HEK293 (cell line): ENCODE measurements around the gene PLCZ1.

ENCODE experiments used
- OVOL3 ChIP-seq: fragments of 450-650 bp; formaldehyde crosslinking; IDR thresholded peaks from 2 replicates; pipeline ENCODE4 v1.5.1; 2016; ENCODE audit warnings: missing biosample characterization, missing genetic modification characterization
- ZNF24 ChIP-seq: fragments of 450-650 bp; formaldehyde crosslinking; IDR thresholded peaks from 2 replicates; pipeline ENCODE4 v1.5.1; 2016; ENCODE audit warnings: missing biosample characterization, missing genetic modification characterization
- TF ChIP-seq, protein P1 (sequence below): fragments of 450-650 bp; formaldehyde crosslinking; IDR thresholded peaks from 2 replicates; pipeline ENCODE4 v1.5.1; 2016; ENCODE audit warnings: missing biosample characterization, missing genetic modification characterization
- TF ChIP-seq, protein P2 (sequence below): fragments of 450-650 bp; formaldehyde crosslinking; IDR thresholded peaks from 2 replicates; pipeline ENCODE4 v1.5.1; 2016; ENCODE audit warnings: missing biosample characterization, missing genetic modification characterization
- TF ChIP-seq, protein P3 (sequence below): fragments of 450-650 bp; formaldehyde crosslinking; IDR thresholded peaks from 2 replicates; pipeline ENCODE4 v1.5.1; 2016; ENCODE audit warnings: missing biosample characterization, missing genetic modification characterization
- TF ChIP-seq, protein P4 (sequence below): fragments of 450-650 bp; formaldehyde crosslinking; IDR thresholded peaks from 2 replicates; pipeline ENCODE4 v1.5.1; 2016; ENCODE audit warnings: missing biosample characterization, missing genetic modification characterization, low read depth
- TF ChIP-seq, protein P5 (sequence below): fragments of 450-650 bp; formaldehyde crosslinking; IDR thresholded peaks from 2 replicates; pipeline ENCODE4 v1.5.1; 2017; ENCODE audit warnings: missing biosample characterization, missing genetic modification characterization
- TF ChIP-seq, protein P6 (sequence below): fragments of 450-650 bp; formaldehyde crosslinking; IDR thresholded peaks from 2 replicates; pipeline ENCODE4 v1.5.1; 2016; ENCODE audit warnings: missing biosample characterization, missing genetic modification characterization

DNA sequence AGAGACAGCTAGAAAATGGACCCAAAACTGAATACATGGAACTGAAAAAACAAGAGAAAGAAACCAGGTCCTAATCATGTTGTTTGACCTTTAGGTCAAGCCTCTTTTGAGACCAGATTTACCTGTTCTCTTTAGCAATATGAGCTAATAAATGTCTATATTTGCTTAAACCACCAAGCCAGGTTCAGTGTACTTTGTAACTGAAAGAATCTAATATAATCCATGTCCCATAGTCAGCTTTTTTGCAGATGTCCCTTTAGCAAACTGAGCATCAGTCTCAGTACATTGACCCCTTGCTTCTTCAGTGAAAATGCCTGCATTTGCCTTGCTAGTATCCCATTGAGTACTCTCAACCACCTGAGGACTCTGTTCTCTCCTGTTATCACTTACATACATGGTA is 61.7 kb downstream of the PLCZ1 start:
- TF ChIP-seq ZNF24 (tag by site-specific recombination) (no peak), OVOL3 (no peak)
- TF ChIP-seq, protein P1, sequence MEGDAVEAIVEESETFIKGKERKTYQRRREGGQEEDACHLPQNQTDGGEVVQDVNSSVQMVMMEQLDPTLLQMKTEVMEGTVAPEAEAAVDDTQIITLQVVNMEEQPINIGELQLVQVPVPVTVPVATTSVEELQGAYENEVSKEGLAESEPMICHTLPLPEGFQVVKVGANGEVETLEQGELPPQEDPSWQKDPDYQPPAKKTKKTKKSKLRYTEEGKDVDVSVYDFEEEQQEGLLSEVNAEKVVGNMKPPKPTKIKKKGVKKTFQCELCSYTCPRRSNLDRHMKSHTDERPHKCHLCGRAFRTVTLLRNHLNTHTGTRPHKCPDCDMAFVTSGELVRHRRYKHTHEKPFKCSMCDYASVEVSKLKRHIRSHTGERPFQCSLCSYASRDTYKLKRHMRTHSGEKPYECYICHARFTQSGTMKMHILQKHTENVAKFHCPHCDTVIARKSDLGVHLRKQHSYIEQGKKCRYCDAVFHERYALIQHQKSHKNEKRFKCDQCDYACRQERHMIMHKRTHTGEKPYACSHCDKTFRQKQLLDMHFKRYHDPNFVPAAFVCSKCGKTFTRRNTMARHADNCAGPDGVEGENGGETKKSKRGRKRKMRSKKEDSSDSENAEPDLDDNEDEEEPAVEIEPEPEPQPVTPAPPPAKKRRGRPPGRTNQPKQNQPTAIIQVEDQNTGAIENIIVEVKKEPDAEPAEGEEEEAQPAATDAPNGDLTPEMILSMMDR (tag by site-specific recombination), result no peak
- TF ChIP-seq, protein P2, sequence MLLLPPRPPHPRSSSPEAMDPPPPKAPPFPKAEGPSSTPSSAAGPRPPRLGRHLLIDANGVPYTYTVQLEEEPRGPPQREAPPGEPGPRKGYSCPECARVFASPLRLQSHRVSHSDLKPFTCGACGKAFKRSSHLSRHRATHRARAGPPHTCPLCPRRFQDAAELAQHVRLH (tag by site-specific recombination), result no peak
- TF ChIP-seq, protein P3, sequence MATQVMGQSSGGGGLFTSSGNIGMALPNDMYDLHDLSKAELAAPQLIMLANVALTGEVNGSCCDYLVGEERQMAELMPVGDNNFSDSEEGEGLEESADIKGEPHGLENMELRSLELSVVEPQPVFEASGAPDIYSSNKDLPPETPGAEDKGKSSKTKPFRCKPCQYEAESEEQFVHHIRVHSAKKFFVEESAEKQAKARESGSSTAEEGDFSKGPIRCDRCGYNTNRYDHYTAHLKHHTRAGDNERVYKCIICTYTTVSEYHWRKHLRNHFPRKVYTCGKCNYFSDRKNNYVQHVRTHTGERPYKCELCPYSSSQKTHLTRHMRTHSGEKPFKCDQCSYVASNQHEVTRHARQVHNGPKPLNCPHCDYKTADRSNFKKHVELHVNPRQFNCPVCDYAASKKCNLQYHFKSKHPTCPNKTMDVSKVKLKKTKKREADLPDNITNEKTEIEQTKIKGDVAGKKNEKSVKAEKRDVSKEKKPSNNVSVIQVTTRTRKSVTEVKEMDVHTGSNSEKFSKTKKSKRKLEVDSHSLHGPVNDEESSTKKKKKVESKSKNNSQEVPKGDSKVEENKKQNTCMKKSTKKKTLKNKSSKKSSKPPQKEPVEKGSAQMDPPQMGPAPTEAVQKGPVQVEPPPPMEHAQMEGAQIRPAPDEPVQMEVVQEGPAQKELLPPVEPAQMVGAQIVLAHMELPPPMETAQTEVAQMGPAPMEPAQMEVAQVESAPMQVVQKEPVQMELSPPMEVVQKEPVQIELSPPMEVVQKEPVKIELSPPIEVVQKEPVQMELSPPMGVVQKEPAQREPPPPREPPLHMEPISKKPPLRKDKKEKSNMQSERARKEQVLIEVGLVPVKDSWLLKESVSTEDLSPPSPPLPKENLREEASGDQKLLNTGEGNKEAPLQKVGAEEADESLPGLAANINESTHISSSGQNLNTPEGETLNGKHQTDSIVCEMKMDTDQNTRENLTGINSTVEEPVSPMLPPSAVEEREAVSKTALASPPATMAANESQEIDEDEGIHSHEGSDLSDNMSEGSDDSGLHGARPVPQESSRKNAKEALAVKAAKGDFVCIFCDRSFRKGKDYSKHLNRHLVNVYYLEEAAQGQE (tag by site-specific recombination), result no peak
- TF ChIP-seq, protein P4, sequence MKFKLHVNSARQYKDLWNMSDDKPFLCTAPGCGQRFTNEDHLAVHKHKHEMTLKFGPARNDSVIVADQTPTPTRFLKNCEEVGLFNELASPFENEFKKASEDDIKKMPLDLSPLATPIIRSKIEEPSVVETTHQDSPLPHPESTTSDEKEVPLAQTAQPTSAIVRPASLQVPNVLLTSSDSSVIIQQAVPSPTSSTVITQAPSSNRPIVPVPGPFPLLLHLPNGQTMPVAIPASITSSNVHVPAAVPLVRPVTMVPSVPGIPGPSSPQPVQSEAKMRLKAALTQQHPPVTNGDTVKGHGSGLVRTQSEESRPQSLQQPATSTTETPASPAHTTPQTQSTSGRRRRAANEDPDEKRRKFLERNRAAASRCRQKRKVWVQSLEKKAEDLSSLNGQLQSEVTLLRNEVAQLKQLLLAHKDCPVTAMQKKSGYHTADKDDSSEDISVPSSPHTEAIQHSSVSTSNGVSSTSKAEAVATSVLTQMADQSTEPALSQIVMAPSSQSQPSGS, result no peak
- TF ChIP-seq, protein P5, sequence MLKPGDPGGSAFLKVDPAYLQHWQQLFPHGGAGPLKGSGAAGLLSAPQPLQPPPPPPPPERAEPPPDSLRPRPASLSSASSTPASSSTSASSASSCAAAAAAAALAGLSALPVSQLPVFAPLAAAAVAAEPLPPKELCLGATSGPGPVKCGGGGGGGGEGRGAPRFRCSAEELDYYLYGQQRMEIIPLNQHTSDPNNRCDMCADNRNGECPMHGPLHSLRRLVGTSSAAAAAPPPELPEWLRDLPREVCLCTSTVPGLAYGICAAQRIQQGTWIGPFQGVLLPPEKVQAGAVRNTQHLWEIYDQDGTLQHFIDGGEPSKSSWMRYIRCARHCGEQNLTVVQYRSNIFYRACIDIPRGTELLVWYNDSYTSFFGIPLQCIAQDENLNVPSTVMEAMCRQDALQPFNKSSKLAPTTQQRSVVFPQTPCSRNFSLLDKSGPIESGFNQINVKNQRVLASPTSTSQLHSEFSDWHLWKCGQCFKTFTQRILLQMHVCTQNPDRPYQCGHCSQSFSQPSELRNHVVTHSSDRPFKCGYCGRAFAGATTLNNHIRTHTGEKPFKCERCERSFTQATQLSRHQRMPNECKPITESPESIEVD (tag by site-specific recombination), result no peak
- TF ChIP-seq, protein P6, sequence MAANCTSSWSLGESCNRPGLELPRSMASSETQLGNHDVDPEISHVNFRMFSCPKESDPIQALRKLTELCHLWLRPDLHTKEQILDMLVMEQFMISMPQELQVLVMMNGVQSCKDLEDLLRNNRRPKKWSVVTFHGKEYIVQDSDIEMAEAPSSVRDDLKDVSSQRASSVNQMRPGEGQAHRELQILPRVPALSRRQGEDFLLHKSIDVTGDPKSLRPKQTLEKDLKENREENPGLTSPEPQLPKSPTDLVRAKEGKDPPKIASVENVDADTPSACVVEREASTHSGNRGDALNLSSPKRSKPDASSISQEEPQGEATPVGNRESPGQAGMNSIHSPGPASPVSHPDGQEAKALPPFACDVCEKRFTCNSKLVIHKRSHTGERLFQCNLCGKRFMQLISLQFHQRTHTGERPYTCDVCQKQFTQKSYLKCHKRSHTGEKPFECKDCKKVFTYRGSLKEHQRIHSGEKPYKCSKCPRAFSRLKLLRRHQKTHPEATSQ (tag by site-specific recombination), result no peak
